SK-N-SH treated with all-trans-retinoic acid at 6 μM for 48 hours (cell line): ENCODE measurements around the gene ALG12.

ENCODE experiments used
- ARNTL ChIP-seq: fragments of 450-650 bp; formaldehyde crosslinking; IDR thresholded peaks from 2 replicates; pipeline ENCODE4 v1.5.0; 2020; ENCODE audit warnings: low read depth, mild to moderate bottlenecking, moderate library complexity, borderline replicate concordance
- ISL1 ChIP-seq: fragments of 250-450 bp; sonication (Bioruptor Pico); IDR thresholded peaks from 2 replicates; pipeline ENCODE4 v2.1.2; 2022; ENCODE audit warnings: mild to moderate bottlenecking, moderate library complexity
- PATZ1 ChIP-seq: fragments of 250-450 bp; sonication (Bioruptor Pico); IDR thresholded peaks from 2 replicates; pipeline ENCODE4 v1.8.0; 2020; ENCODE audit warnings: mild to moderate bottlenecking, moderate library complexity, borderline replicate concordance
- POU6F1 ChIP-seq: fragments of 250-450 bp; sonication (Bioruptor Pico); IDR thresholded peaks from 2 replicates; pipeline ENCODE4 v1.8.0; 2021; ENCODE audit warnings: low read depth, mild to moderate bottlenecking, moderate library complexity, borderline replicate concordance
- TCF4 ChIP-seq: fragments of 250-450 bp; sonication (Bioruptor Pico); IDR thresholded peaks from 2 replicates; pipeline ENCODE4 v1.8.0; 2021; ENCODE audit warnings: mild to moderate bottlenecking, moderate library complexity, borderline replicate concordance
- ZFP3 ChIP-seq: fragments of 250-450 bp; sonication (Bioruptor Pico); IDR thresholded peaks from 2 replicates; pipeline ENCODE4 v1.5.0; 2020; ENCODE audit warnings: mild to moderate bottlenecking, moderate library complexity
- ZNF70 ChIP-seq: fragments of 450-650 bp; formaldehyde crosslinking; IDR thresholded peaks from 2 replicates; pipeline ENCODE4 v1.5.0; 2020; ENCODE audit warnings: mild to moderate bottlenecking, moderate library complexity
- TF ChIP-seq, protein P1 (sequence below): fragments of 250-450 bp; sonication (Bioruptor Pico); IDR thresholded peaks from 2 replicates; pipeline ENCODE4 v1.5.0; 2020; ENCODE audit warnings: mild to moderate bottlenecking, moderate library complexity
- TF ChIP-seq, protein P2 (sequence below): fragments of 250-450 bp; sonication (Bioruptor Pico); IDR thresholded peaks from 2 replicates; pipeline ENCODE4 v1.5.1; 2021; ENCODE audit warnings: mild to moderate bottlenecking, moderate library complexity

DNA sequence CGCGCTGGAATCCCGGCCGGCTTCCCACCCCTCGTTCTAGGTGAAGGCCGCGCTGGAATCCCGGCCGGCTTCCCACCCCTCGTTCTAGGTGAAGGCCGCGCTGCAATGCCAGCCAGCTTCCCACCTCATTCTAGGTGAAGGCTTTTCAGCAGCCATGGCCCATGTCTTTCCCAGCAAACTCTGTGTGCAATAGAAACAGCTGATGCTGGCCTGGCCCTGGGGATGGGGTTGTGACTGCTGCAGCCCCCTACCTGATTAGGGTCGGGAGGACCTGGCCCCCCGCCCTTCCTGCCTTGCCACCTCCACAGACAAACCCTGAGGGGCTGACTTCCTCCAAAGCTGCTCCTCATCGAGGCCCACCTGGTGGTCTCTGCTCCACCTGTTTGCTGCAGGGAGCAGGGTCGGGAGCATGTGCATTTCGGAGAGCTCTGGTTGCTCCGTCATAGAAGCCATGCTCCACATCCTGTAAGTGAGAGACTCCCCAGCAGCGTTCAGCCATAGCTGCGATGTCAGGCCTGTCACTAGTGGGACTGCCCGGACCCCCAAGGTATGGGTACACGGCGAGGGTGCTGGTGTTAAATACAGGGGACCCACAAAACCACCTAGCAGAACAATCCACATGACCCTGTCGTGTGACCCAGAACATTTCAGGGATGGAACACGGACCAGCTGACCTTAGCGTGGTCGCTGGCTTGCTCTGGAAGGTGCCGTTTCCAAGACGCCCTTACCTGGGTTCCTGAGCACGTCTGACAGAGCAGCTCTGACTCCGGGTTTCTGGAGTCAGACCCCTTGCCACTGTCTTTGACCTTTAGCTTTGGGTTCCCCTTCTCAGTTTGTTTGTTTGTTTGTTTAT is 61.2 kb downstream of the ALG12 start:
- TF ChIP-seq PATZ1 (CRISPR knock-in tag): no peak
- no peak for TF ChIP-seq POU6F1 (CRISPR knock-in tag)
- no peak for TF ChIP-seq ZFP3 (CRISPR knock-in tag)
- TF ChIP-seq, protein P1, sequence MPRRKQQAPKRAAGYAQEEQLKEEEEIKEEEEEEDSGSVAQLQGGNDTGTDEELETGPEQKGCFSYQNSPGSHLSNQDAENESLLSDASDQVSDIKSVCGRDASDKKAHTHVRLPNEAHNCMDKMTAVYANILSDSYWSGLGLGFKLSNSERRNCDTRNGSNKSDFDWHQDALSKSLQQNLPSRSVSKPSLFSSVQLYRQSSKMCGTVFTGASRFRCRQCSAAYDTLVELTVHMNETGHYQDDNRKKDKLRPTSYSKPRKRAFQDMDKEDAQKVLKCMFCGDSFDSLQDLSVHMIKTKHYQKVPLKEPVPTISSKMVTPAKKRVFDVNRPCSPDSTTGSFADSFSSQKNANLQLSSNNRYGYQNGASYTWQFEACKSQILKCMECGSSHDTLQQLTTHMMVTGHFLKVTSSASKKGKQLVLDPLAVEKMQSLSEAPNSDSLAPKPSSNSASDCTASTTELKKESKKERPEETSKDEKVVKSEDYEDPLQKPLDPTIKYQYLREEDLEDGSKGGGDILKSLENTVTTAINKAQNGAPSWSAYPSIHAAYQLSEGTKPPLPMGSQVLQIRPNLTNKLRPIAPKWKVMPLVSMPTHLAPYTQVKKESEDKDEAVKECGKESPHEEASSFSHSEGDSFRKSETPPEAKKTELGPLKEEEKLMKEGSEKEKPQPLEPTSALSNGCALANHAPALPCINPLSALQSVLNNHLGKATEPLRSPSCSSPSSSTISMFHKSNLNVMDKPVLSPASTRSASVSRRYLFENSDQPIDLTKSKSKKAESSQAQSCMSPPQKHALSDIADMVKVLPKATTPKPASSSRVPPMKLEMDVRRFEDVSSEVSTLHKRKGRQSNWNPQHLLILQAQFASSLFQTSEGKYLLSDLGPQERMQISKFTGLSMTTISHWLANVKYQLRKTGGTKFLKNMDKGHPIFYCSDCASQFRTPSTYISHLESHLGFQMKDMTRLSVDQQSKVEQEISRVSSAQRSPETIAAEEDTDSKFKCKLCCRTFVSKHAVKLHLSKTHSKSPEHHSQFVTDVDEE (CRISPR knock-in tag): no peak
- no peak for TF ChIP-seq TCF4 (CRISPR knock-in tag)
- TF ChIP-seq, protein P2, sequence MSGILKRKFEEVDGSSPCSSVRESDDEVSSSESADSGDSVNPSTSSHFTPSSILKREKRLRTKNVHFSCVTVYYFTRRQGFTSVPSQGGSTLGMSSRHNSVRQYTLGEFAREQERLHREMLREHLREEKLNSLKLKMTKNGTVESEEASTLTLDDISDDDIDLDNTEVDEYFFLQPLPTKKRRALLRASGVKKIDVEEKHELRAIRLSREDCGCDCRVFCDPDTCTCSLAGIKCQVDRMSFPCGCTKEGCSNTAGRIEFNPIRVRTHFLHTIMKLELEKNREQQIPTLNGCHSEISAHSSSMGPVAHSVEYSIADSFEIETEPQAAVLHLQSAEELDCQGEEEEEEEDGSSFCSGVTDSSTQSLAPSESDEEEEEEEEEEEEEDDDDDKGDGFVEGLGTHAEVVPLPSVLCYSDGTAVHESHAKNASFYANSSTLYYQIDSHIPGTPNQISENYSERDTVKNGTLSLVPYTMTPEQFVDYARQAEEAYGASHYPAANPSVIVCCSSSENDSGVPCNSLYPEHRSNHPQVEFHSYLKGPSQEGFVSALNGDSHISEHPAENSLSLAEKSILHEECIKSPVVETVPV (CRISPR knock-in tag): no peak
- no peak for TF ChIP-seq ZNF70 (CRISPR knock-in tag)
- no peak for TF ChIP-seq ISL1
- no peak for TF ChIP-seq ARNTL (CRISPR knock-in tag)
